ENCODE data around the gene ABCC1. TPM values are rescaled to one million over a fixed set of nuclear protein-coding genes. Genes with fewer than 3 reads are reported as not detected.
"Not testable (repeated sequence)": the region's sequence is repeated elsewhere in the genome, so short reads cannot be mapped to it uniquely, and the experiment has no call there.

ABCC1 gene
- total RNA-seq, 4 donors from 2014 or later: 19.3 to 43.7 (median 26.2) TPM

- no peak for ATAC-seq
- intact Hi-C loops (cut with DNase I; ENCODE audit: low total_unique reads): no loop called here
- no peak overlapping the region for H3K27ac ChIP-seq
- no peak for TF ChIP-seq POLR2A (IDR thresholded peaks at IDR 0.05)
- no peak overlapping the region for H3K4me3 ChIP-seq
- in situ Hi-C loops (cut with MboI; ENCODE audit: low sequenced_read_pairs in 4 of 4): no loop called here
- H3K27me3 ChIP-seq: no peaks in the 10 kb centered on the region
- H3K9me3 ChIP-seq: no peaks in the 10 kb centered on the region
- no peaks in the 10 kb centered on the region for H3K36me3 ChIP-seq
- H3K4me1 ChIP-seq: peaks cover 0 to 3% of the 10 kb centered on the region in 2 donors
- no peak for DNase-seq
These were observed 20.9 kb upstream of the ABCC1 start for GRCh38 chr16:15928261-15929104.

GRCh38 chr16:15932939-15933338, 16.5 kb upstream of the ABCC1 start:
- in situ Hi-C loops (cut with MboI; ENCODE audit: low sequenced_read_pairs in 4 of 4): no loop called here
- Histone ChIP-seq H3K4me1 (peaks cover 0 to 3% of the 10 kb centered on the region in 2 donors), H3K36me3 (no peaks in the 10 kb centered on the region), H3K27ac (no peak overlapping the region), H3K9me3 (peaks cover 0 to 3% (median 0%) of the 10 kb centered on the region in 3 donors), H3K27me3 (no peaks in the 10 kb centered on the region), H3K4me3 (no peak overlapping the region)
- TF ChIP-seq POLR2A (IDR thresholded peaks at IDR 0.05) (no peak), CTCF (IDR thresholded peaks at IDR 0.05 in 4 of 5, conservative IDR thresholded peaks at IDR 0.05 in 1 of 5) (no peak)
- no peak for ATAC-seq
- DNase-seq: no peak
- intact Hi-C loops (cut with DNase I; ENCODE audit: low total_unique reads): no loop called here

- ATAC-seq (no peak), DNase-seq (no peak)
- in situ Hi-C loops (cut with MboI; ENCODE audit: low sequenced_read_pairs in 4 of 4): no loop called here
- TF ChIP-seq POLR2A (IDR thresholded peaks at IDR 0.05) (no peak), CTCF (IDR thresholded peaks at IDR 0.05 in 4 of 5, conservative IDR thresholded peaks at IDR 0.05 in 1 of 5) (no peak)
- no peak overlapping the region for H3K4me3 ChIP-seq
- no peaks in the 10 kb centered on the region for H3K27me3 ChIP-seq
- no peak overlapping the region for H3K27ac ChIP-seq
- peaks cover 0 to 3% (median 0%) of the 10 kb centered on the region in 3 donors for H3K9me3 ChIP-seq
- intact Hi-C loops (cut with DNase I; ENCODE audit: low total_unique reads): no loop called here
- H3K4me1 ChIP-seq: peaks cover 0 to under 1% of the 10 kb centered on the region in 2 donors
- no peaks in the 10 kb centered on the region for H3K36me3 ChIP-seq
These were observed 15.6 kb upstream of the ABCC1 start for GRCh38 chr16:15933781-15934180.

GRCh38 chr16:15934991-15935390, 14.4 kb upstream of the ABCC1 start:
- Histone ChIP-seq H3K4me1 (no peaks in the 10 kb centered on the region), H3K27ac (no peak overlapping the region), H3K36me3 (no peaks in the 10 kb centered on the region), H3K9me3 (peaks cover 0 to 3% (median 0%) of the 10 kb centered on the region in 3 donors), H3K27me3 (no peaks in the 10 kb centered on the region), H3K4me3 (no peak overlapping the region)
- intact Hi-C loops (cut with DNase I; ENCODE audit: low total_unique reads): no loop called here
- TF ChIP-seq POLR2A (IDR thresholded peaks at IDR 0.05): no peak
- TF ChIP-seq CTCF (IDR thresholded peaks at IDR 0.05 in 4 of 5, conservative IDR thresholded peaks at IDR 0.05 in 1 of 5): no peak
- in situ Hi-C loops (cut with MboI; ENCODE audit: low sequenced_read_pairs in 4 of 4): no loop called here
- no peak for ATAC-seq
- no peak for DNase-seq

- H3K36me3 ChIP-seq; DNase-seq; H3K4me1 ChIP-seq; ATAC-seq; in situ Hi-C loops (cut with MboI; ENCODE audit: low sequenced_read_pairs in 4 of 4); H3K27me3 ChIP-seq; intact Hi-C loops (cut with DNase I; ENCODE audit: low total_unique reads); H3K4me3 ChIP-seq; H3K9me3 ChIP-seq; H3K27ac ChIP-seq: not testable (repeated sequence)
These were observed 12.6 kb upstream of the ABCC1 start for GRCh38 chr16:15936809-15937208.
